ENCODE results near the gene GALE. TPM values are rescaled to one million over a fixed set of nuclear protein-coding genes. Genes with fewer than 3 reads are reported as not detected.
"Not testable (repeated sequence)": the region's sequence is repeated elsewhere in the genome, so short reads cannot be mapped to it uniquely, and the experiment has no call there.

The GALE gene
- total RNA-seq, 1 donor: 4.4 TPM

GRCh38 chr1:23823767-23824166 lies 23.2 kb upstream of the GALE start:
- Histone ChIP-seq H3K4me3 (ENCODE audit: low read length) (no peak overlapping the region), H3K27me3 (ENCODE audit: insufficient read depth, low read length) (no peaks in the 10 kb centered on the region), H3K4me1 (ENCODE audit: insufficient read depth, low read length) (peaks cover 17% of the 10 kb centered on the region), H3K9me3 (ENCODE audit: low read depth, low read length) (no peaks in the 10 kb centered on the region)

- H3K4me1 ChIP-seq (ENCODE audit: insufficient read depth, low read length): no peaks in the 10 kb centered on the region
- no peaks in the 10 kb centered on the region for H3K9me3 ChIP-seq (ENCODE audit: low read depth, low read length)
- H3K27me3 ChIP-seq (ENCODE audit: insufficient read depth, low read length): no peaks in the 10 kb centered on the region
- H3K4me3 ChIP-seq (ENCODE audit: low read length): no peak overlapping the region
These were observed 17.1 kb upstream of the GALE start for GRCh38 chr1:23817633-23818032.

GRCh38 chr1:23816906-23817305 lies 16.4 kb upstream of the GALE start:
- no peaks in the 10 kb centered on the region for H3K27me3 ChIP-seq (ENCODE audit: insufficient read depth, low read length)
- no peaks in the 10 kb centered on the region for H3K4me1 ChIP-seq (ENCODE audit: insufficient read depth, low read length)
- H3K4me3 ChIP-seq (ENCODE audit: low read length): no peak overlapping the region
- H3K9me3 ChIP-seq (ENCODE audit: low read depth, low read length): no peaks in the 10 kb centered on the region

GRCh38 chr1:23816361-23816760 lies 15.8 kb upstream of the GALE start:
- Histone ChIP-seq H3K4me1 (ENCODE audit: insufficient read depth, low read length) (peaks cover 2% of the 10 kb centered on the region), H3K4me3 (ENCODE audit: low read length) (no peak overlapping the region), H3K9me3 (ENCODE audit: low read depth, low read length) (no peaks in the 10 kb centered on the region), H3K27me3 (ENCODE audit: insufficient read depth, low read length) (no peaks in the 10 kb centered on the region)

- Histone ChIP-seq H3K27me3 (ENCODE audit: insufficient read depth, low read length) (no peaks in the 10 kb centered on the region), H3K9me3 (ENCODE audit: low read depth, low read length) (no peaks in the 10 kb centered on the region), H3K4me3 (ENCODE audit: low read length) (no peak overlapping the region), H3K4me1 (ENCODE audit: insufficient read depth, low read length) (peaks cover 23% of the 10 kb centered on the region)
These were observed 13.5 kb upstream of the GALE start for GRCh38 chr1:23814016-23814415.

GRCh38 chr1:23810818-23811540 lies 10.4 kb upstream of the GALE start:
- peaks cover 47% of the 10 kb centered on the region for H3K4me1 ChIP-seq (ENCODE audit: insufficient read depth, low read length)
- H3K9me3 ChIP-seq (ENCODE audit: low read depth, low read length): no peaks in the 10 kb centered on the region
- no peak overlapping the region for H3K4me3 ChIP-seq (ENCODE audit: low read length)
- H3K27me3 ChIP-seq (ENCODE audit: insufficient read depth, low read length): no peaks in the 10 kb centered on the region

- Histone ChIP-seq H3K4me3 (ENCODE audit: low read length) (no peak overlapping the region), H3K9me3 (ENCODE audit: low read depth, low read length) (no peaks in the 10 kb centered on the region), H3K27me3 (ENCODE audit: insufficient read depth, low read length) (no peaks in the 10 kb centered on the region), H3K4me1 (ENCODE audit: insufficient read depth, low read length) (peaks cover 55% of the 10 kb centered on the region)
These were observed 9.2 kb upstream of the GALE start for GRCh38 chr1:23809751-23810171.

- Histone ChIP-seq H3K9me3 (ENCODE audit: low read depth, low read length) (no peaks in the 10 kb centered on the region), H3K4me3 (ENCODE audit: low read length) (no peak overlapping the region), H3K4me1 (ENCODE audit: insufficient read depth, low read length) (peaks cover 63% of the 10 kb centered on the region), H3K27me3 (ENCODE audit: insufficient read depth, low read length) (no peaks in the 10 kb centered on the region)
These were observed 6.9 kb upstream of the GALE start for GRCh38 chr1:23807453-23807852.

- Histone ChIP-seq H3K9me3 (ENCODE audit: low read depth, low read length) (no peaks in the 10 kb centered on the region), H3K4me3 (ENCODE audit: low read length) (no peak overlapping the region), H3K27me3 (ENCODE audit: insufficient read depth, low read length) (no peaks in the 10 kb centered on the region), H3K4me1 (ENCODE audit: insufficient read depth, low read length) (peaks cover 67% of the 10 kb centered on the region)
These were observed 5.7 kb upstream of the GALE start for GRCh38 chr1:23806280-23806679.

- H3K4me3 ChIP-seq (ENCODE audit: low read length): no peak overlapping the region
- peaks cover 58% of the 10 kb centered on the region for H3K4me1 ChIP-seq (ENCODE audit: insufficient read depth, low read length)
- H3K9me3 ChIP-seq (ENCODE audit: low read depth, low read length): no peaks in the 10 kb centered on the region
- H3K27me3 ChIP-seq (ENCODE audit: insufficient read depth, low read length): no peaks in the 10 kb centered on the region
These were observed 4.5 kb upstream of the GALE start for GRCh38 chr1:23805025-23805424.

- peaks cover 58% of the 10 kb centered on the region for H3K4me1 ChIP-seq (ENCODE audit: insufficient read depth, low read length)
- no peak overlapping the region for H3K4me3 ChIP-seq (ENCODE audit: low read length)
- H3K9me3 ChIP-seq (ENCODE audit: low read depth, low read length): no peaks in the 10 kb centered on the region
- no peaks in the 10 kb centered on the region for H3K27me3 ChIP-seq (ENCODE audit: insufficient read depth, low read length)
These were observed 3.8 kb upstream of the GALE start for GRCh38 chr1:23804183-23804835.

- Histone ChIP-seq H3K4me3 (ENCODE audit: low read length) (no peak overlapping the region), H3K27me3 (ENCODE audit: insufficient read depth, low read length) (no peaks in the 10 kb centered on the region), H3K9me3 (ENCODE audit: low read depth, low read length) (no peaks in the 10 kb centered on the region), H3K4me1 (ENCODE audit: insufficient read depth, low read length) (peaks cover 64% of the 10 kb centered on the region)
These were observed 3.1 kb upstream of the GALE start for GRCh38 chr1:23803674-23804073.

- peaks cover 58% of the 10 kb centered on the region for H3K4me1 ChIP-seq (ENCODE audit: insufficient read depth, low read length)
- not testable (repeated sequence) for H3K9me3 ChIP-seq (ENCODE audit: low read depth, low read length); H3K4me3 ChIP-seq (ENCODE audit: low read length); H3K27me3 ChIP-seq (ENCODE audit: insufficient read depth, low read length)
These were observed 2.3 kb upstream of the GALE start for GRCh38 chr1:23802809-23803342.

GRCh38 chr1:23801876-23802275 lies 1.3 kb upstream of the GALE start:
- H3K4me3 ChIP-seq (ENCODE audit: low read length): no peak overlapping the region
- peaks cover 48% of the 10 kb centered on the region for H3K4me1 ChIP-seq (ENCODE audit: insufficient read depth, low read length)
- no peaks in the 10 kb centered on the region for H3K9me3 ChIP-seq (ENCODE audit: low read depth, low read length)
- H3K27me3 ChIP-seq (ENCODE audit: insufficient read depth, low read length): no peaks in the 10 kb centered on the region

GRCh38 chr1:23801338-23801748 lies 789 bp upstream of the GALE start:
- Histone ChIP-seq H3K9me3 (ENCODE audit: low read depth, low read length) (no peaks in the 10 kb centered on the region), H3K27me3 (ENCODE audit: insufficient read depth, low read length) (no peaks in the 10 kb centered on the region), H3K4me3 (ENCODE audit: low read length) (peak overlapping the region; percentile 70), H3K4me1 (ENCODE audit: insufficient read depth, low read length) (peaks cover 42% of the 10 kb centered on the region)

Data from mononuclear cell (primary cell).